Esophagus muscularis mucosa (tissue), 4 donors: ENCODE data around the gene UST. TPM values are rescaled to one million over a fixed set of nuclear protein-coding genes. Genes with fewer than 3 reads are reported as not detected.

ENCODE experiments used
- DNase-seq: peaks from one replicate; pipeline ENCODE4 v3.0.0-alpha.2; 2017; ENCODE audit errors: extremely low spot score
- H3K27ac ChIP-seq, 4 donors: fragments of 200-600 bp; sonication (generic); replicated peaks in 1 of 4; 1 replicate in 3 of 4; 2 replicates in 1 of 4; pipeline ENCODE4 v1.5.1; 2016 to 2019; ENCODE audit warnings: mild to moderate bottlenecking in 1 of 4
- H3K27me3 ChIP-seq, 4 donors: fragments of 200-600 bp; sonication (generic); one replicate each; pipeline versions ENCODE4 v1.5.1 to v1.6.0; 2016 to 2019
- H3K36me3 ChIP-seq, 4 donors: fragments of 200-600 bp; sonication (generic); one replicate each; pipeline ENCODE4 v1.5.1; 2016 to 2019
- H3K4me1 ChIP-seq, 4 donors: fragments of 200-600 bp; sonication (generic); one replicate each; pipeline ENCODE4 v1.5.1; 2016 to 2019
- H3K4me3 ChIP-seq, 4 donors: fragments of 200-600 bp; sonication (generic); 1 replicate in 2 of 4; 2 replicates in 2 of 4; pipeline ENCODE4 v1.5.1; 2016 to 2019; ENCODE audit warnings: mild to moderate bottlenecking in 4 of 4, moderate library complexity in 1 of 4
- H3K9me3 ChIP-seq, 4 donors: fragments of 200-600 bp; sonication (generic); 1 replicate in 3 of 4; 2 replicates in 1 of 4; pipeline ENCODE4 v1.5.1; 2016 to 2019
- EP300 ChIP-seq: sonication (generic); formaldehyde crosslinking; IDR thresholded peaks from one replicate; pipeline ENCODE4 v1.6.1; 2017; ENCODE audit warnings: antibody characterized with exemption
- POLR2A ChIP-seq: fragments of 450-650 bp; IDR thresholded peaks from one replicate; pipeline ENCODE4 v1.6.1; 2017; ENCODE audit warnings: antibody characterized with exemption, moderate library complexity, mild to moderate bottlenecking, low read depth
- POLR2AphosphoS5 ChIP-seq, 2 donors: sonication (generic); formaldehyde crosslinking; IDR thresholded peaks; one replicate each; pipeline ENCODE4 v1.6.1; 2017; ENCODE audit warnings: antibody characterized with exemption in 2 of 2
- WGBS: methylation state at CpG from one replicate; pipeline ENCODE4 v1.1.5; 2018; 5-methylcytosine and 5-hydroxymethylcytosine counted together
- intact Hi-C: fragments of 100-400 bp; cut with DNase I; formaldehyde crosslinking; loops from one replicate; pipeline ENCODE4 v1.15.1; 2023
- total RNA-seq, 4 donors: library from RNA; depleted of rRNA; stranded (reverse); fragments of >200 nt; gene quantifications; one replicate each; pipeline versions ENCODE4 v1.1.0 to v1.2.1, GENCODE V29; 2016
- TF ChIP-seq, protein P1 (sequence below), 3 experiments: fragments of 200-600 bp in 2 of 3; fragments of 450-650 bp in 1 of 3; sonication (generic) in 2 of 3; IDR thresholded peaks; one replicate each; pipeline ENCODE4 v1.5.1; 2017 to 2019; ENCODE audit warnings: antibody characterized with exemption in 3 of 3, mild to moderate bottlenecking in 2 of 3, moderate library complexity in 1 of 3

UST gene
- total RNA-seq, 4 donors from 2014 or later: 29.1 to 46.3 (median 32.4) TPM

DNA sequence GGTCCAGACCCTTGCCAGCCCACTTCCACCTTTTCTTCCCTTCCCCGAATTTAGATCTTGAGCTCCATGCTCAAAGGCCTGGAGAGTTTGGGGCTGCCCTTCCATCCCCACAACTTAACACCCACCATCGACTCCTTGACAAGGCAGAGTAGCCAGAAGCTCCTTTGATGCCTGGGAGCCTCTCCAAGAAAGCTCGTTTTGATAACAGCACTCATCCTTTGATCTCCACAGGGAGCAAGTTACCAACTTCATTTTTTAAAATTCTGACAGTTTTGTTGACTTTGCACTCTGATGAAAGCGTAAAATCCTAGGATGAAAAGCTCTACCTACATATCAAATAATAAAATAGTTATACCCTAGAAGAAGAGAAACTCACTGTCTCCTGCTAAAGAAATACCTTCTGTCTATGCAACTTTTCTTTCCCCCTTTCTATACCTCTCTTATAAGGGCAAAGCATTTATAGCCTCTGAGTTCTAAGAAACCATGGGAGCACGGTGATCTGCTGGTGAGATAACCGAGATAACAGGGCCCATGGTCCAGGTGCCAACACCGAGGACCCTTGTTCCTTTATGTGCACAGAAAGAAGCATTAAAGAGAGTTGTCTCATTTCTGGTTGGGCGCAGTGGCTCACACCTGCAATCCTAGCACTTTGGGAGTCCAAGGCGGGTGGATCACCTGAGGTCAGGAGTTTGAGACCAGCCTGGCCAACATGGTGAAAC lies 134.9 kb downstream of the UST start:
- no peaks in the 10 kb centered on the region for H3K9me3 ChIP-seq
- TF ChIP-seq POLR2A: no peak
- TF ChIP-seq, protein P1, sequence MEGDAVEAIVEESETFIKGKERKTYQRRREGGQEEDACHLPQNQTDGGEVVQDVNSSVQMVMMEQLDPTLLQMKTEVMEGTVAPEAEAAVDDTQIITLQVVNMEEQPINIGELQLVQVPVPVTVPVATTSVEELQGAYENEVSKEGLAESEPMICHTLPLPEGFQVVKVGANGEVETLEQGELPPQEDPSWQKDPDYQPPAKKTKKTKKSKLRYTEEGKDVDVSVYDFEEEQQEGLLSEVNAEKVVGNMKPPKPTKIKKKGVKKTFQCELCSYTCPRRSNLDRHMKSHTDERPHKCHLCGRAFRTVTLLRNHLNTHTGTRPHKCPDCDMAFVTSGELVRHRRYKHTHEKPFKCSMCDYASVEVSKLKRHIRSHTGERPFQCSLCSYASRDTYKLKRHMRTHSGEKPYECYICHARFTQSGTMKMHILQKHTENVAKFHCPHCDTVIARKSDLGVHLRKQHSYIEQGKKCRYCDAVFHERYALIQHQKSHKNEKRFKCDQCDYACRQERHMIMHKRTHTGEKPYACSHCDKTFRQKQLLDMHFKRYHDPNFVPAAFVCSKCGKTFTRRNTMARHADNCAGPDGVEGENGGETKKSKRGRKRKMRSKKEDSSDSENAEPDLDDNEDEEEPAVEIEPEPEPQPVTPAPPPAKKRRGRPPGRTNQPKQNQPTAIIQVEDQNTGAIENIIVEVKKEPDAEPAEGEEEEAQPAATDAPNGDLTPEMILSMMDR (IDR thresholded peaks at IDR 0.05): no peak
- no peak for TF ChIP-seq EP300
- TF ChIP-seq POLR2AphosphoS5 (IDR thresholded peaks at IDR 0.05): no peak
- WGBS: 84% methylated on average over 9 of the region's 9 CpGs
- peaks cover 0 to 39% (median 22%) of the 10 kb centered on the region in 4 donors for H3K4me1 ChIP-seq
- H3K27me3 ChIP-seq: no peaks in the 10 kb centered on the region
- intact Hi-C loops: no loop called here
- no peak for DNase-seq
- H3K4me3 ChIP-seq: no peak overlapping the region
- no peaks in the 10 kb centered on the region for H3K36me3 ChIP-seq
- H3K27ac ChIP-seq: no peak overlapping the region

DNA sequence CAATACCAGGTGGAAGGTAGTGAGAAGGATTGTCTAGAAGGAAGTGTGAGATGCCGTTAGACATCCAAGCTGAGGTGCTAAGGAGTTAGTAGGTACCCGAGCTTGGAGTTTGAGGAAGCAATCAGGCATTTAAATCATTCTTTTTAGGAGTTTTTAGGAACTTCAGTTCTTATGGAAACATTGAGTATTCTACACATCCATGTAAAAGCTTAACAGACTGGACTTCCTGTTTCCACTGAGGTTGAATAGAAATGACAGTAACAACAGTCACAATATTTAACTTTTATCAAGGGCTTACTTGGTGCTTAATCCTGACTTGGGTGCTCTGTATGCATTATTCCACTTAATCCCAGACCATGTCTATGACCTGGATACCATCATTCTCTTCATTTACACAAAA lies 136.4 kb downstream of the UST start:
- TF ChIP-seq POLR2AphosphoS5 (IDR thresholded peaks at IDR 0.05): no peak
- TF ChIP-seq, protein P1 (IDR thresholded peaks at IDR 0.05): no peak
- no peak for TF ChIP-seq POLR2A
- no peak for TF ChIP-seq EP300
- no peaks in the 10 kb centered on the region for H3K9me3 ChIP-seq
- H3K36me3 ChIP-seq: no peaks in the 10 kb centered on the region
- no peaks in the 10 kb centered on the region for H3K27me3 ChIP-seq
- DNase-seq: no peak
- H3K4me1 ChIP-seq: peaks cover 0 to 54% (median 29%) of the 10 kb centered on the region in 4 donors
- no peak overlapping the region for H3K4me3 ChIP-seq
- 80% methylated on average over 2 of the region's 2 CpGs for WGBS
- intact Hi-C loops: no loop called here
- no peak overlapping the region for H3K27ac ChIP-seq

DNA sequence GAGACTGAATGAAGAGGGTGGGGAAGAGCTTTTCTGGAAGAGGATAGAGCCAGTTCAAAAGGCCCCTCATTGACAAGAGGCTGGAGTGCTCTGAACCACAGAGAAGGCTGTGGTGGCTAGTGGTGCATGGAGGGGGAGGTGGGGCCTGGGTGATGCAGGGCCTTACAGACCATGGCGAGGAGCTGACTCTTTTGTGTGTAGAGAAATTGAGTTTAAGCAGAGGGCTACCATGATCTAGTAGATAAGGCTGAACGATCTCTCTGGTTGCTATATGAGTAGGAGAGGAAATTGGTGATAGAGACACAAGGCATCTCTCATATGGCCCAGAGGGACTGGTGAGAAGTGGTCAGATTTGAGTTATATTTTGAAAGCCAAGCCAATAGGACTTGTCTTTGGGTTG lies 137.6 kb downstream of the UST start:
- no peaks in the 10 kb centered on the region for H3K36me3 ChIP-seq
- no peak overlapping the region for H3K4me3 ChIP-seq
- intact Hi-C loops: no loop called here
- peaks cover 6 to 57% (median 38%) of the 10 kb centered on the region in 4 donors for H3K4me1 ChIP-seq
- TF ChIP-seq, protein P1 (IDR thresholded peaks at IDR 0.05): no peak
- TF ChIP-seq POLR2A (no peak), EP300 (no peak), POLR2AphosphoS5 (IDR thresholded peaks at IDR 0.05) (no peak)
- H3K27ac ChIP-seq: peak overlapping the region in 2 of 4 donors; percentile 40
- peak; percentile 47 for DNase-seq
- H3K27me3 ChIP-seq: no peaks in the 10 kb centered on the region
- H3K9me3 ChIP-seq: no peaks in the 10 kb centered on the region
- WGBS: 87% methylated on average over 2 of the region's 2 CpGs

DNA sequence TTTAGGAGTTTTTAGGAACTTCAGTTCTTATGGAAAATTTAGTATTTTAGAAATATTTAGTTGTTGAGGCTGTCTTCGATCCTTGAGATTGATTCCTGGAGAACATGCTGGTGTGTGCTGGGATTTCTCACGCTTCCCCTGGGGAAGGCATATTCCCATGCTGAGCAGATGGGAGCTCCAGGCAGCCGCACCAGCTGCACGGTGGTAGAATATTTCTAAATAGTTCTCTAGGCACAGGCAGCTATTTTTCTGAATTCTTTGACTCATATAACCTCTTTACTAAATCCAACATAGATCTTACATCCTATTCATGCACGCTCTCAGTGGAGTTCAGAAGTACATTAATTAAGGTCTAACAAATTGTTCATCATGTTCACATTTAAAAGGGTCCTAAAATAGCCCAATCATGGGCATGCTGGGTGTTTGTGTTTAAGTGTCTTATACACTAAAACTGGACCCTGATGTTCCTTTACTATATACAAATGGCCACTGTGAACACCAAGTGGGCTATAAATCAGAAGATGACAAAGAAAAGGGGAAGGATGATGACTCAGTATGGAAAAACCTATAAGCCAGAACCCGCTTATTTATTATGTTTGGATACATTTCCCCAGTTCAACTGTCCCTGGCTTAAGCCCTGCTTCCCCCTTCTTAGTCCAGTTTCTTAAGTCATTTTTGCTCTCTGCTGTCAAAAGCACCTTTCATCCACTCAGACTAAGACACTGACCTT lies 138.5 kb downstream of the UST start:
- Histone ChIP-seq H3K27me3 (no peaks in the 10 kb centered on the region), H3K4me3 (no peak overlapping the region), H3K9me3 (no peaks in the 10 kb centered on the region), H3K4me1 (peaks cover 11 to 61% (median 46%) of the 10 kb centered on the region in 4 donors), H3K36me3 (no peaks in the 10 kb centered on the region), H3K27ac (peak overlapping the region in 3 of 4 donors; percentile 40 to 46 (median 40))
- peak; percentile 55 for DNase-seq
- 53% methylated on average over 6 of the region's 6 CpGs for WGBS
- intact Hi-C loops: no loop called here
- TF ChIP-seq, protein P1 (IDR thresholded peaks at IDR 0.05): no peak
- TF ChIP-seq EP300 (no peak), POLR2A (no peak), POLR2AphosphoS5 (IDR thresholded peaks at IDR 0.05) (no peak)
